Measurements from ENCODE around the gene SRP68. TPM values are rescaled to one million over a fixed set of nuclear protein-coding genes. Genes with fewer than 3 reads are reported as not detected.

Gene SRP68
- total RNA-seq, 4 donors from 2014 or later = 57.5 to 90.2 (median 64.2) TPM

DNA sequence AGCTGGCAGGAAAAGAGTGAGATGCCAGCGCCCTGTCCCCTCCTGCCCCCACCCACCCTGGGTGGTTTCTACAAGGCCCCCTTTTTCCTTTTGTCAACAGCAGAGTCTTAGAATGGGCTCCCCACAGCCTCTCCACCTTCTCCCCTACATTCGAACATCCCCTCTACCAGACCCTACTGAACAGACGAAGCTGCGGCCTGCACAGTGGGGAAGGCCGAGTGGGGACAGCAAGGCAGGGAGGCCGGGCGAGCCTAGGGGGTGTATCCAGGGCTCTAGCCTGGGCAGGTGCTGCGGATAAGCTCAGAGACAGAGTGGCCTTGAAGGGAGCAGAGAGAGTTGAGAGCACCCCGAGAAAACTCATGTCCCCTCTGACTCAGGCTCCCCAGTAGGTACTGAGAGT, 14.1 kb upstream of the SRP68 start:
- Histone ChIP-seq H3K27ac (no peak overlapping the region), H3K4me3 (no peak overlapping the region), H3K36me3 (peaks cover 90% of the 10 kb centered on the region), H3K9me3 (no peaks in the 10 kb centered on the region), H3K27me3 (no peaks in the 10 kb centered on the region), H3K4me1 (no peaks in the 10 kb centered on the region)
- DNase-seq (ENCODE audit: low spot score in 2 of 2) = no peak
- TF ChIP-seq POLR2A (IDR thresholded peaks at IDR 0.05) (no peak), POLR2AphosphoS5 (IDR thresholded peaks at IDR 0.05) (no peak), EP300 (IDR thresholded peaks at IDR 0.05) (no peak)
- TF ChIP-seq, protein P1, sequence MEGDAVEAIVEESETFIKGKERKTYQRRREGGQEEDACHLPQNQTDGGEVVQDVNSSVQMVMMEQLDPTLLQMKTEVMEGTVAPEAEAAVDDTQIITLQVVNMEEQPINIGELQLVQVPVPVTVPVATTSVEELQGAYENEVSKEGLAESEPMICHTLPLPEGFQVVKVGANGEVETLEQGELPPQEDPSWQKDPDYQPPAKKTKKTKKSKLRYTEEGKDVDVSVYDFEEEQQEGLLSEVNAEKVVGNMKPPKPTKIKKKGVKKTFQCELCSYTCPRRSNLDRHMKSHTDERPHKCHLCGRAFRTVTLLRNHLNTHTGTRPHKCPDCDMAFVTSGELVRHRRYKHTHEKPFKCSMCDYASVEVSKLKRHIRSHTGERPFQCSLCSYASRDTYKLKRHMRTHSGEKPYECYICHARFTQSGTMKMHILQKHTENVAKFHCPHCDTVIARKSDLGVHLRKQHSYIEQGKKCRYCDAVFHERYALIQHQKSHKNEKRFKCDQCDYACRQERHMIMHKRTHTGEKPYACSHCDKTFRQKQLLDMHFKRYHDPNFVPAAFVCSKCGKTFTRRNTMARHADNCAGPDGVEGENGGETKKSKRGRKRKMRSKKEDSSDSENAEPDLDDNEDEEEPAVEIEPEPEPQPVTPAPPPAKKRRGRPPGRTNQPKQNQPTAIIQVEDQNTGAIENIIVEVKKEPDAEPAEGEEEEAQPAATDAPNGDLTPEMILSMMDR (IDR thresholded peaks at IDR 0.05) = no peak
- 96% methylated on average over 9 of the region's 9 CpGs for WGBS

DNA sequence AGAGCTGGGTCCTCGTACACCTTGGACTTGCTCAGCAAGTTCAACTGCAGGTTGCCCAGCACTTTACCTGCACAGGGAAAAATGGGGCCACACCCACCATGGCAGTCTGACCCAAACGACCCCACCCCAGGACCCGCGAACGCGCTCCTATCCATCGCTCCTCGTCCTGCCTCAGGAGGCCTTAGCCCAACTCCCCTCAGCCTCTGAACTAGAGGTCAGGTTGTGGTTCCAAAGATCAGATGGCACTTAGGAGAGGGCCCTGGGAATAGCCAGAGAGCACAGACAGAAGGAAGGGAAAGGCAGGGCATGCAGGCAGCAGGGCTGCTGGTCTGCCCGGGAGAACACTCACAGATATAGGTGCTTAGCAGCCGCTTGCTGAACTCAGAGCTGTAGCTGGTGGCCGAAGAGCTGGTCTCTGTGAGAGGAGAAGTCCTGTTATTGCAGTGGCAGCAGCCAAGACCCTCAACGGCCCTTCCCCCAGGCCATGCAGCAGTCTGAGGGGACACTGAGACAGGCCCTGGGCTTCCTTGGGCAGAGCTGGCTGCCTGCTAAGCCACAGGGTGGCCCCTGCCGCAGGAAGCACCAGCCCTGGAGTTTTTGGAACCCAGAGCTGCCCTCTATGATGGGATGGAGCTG, 13.5 kb upstream of the SRP68 start:
- no peak overlapping the region for H3K27ac ChIP-seq
- H3K27me3 ChIP-seq = no peaks in the 10 kb centered on the region
- no peak for DNase-seq (ENCODE audit: low spot score in 2 of 2)
- no peaks in the 10 kb centered on the region for H3K9me3 ChIP-seq
- H3K4me1 ChIP-seq = no peaks in the 10 kb centered on the region
- H3K4me3 ChIP-seq = no peak overlapping the region
- WGBS = 92% methylated on average over 2 of the region's 13 CpGs
- TF ChIP-seq EP300 (IDR thresholded peaks at IDR 0.05) (no peak), POLR2A (IDR thresholded peaks at IDR 0.05) (no peak)
- peaks cover 86% of the 10 kb centered on the region for H3K36me3 ChIP-seq

DNA sequence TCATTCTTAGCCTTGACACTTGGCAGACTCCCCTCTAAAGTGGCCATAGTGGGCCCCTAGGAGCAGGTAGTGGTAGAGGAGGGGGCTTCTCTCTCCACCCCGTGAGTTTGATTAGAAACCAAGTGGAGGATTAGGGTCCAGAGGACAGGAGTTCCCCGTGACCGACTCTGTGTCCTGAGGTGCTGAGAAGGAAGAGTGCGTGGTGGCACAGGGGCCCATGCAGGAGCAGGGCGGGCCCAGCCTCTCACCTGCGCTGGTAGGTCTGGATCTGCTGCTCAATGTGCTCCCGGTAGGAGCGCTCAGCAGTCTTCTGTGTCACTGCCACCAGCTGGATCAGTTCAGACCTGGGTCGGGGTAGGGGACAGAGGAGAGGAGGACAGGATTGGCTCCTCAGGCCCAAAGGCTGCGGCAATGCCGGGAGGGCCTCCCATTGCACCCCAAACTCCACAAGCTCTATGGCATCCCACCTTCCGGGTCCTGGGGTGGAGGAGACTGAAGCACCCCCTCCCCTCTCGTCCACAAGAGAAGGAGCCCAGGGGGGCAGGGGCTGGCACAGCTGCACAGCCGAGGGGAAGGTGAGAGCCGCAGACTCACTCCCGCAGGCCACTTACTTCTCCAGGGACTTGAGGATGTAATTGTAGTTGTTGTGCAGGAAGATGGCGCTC, 12.9 kb upstream of the SRP68 start:
- WGBS = 84% methylated on average over 11 of the region's 17 CpGs
- no peak for DNase-seq (ENCODE audit: low spot score in 2 of 2)
- TF ChIP-seq POLR2AphosphoS5 (IDR thresholded peaks at IDR 0.05) (no peak), EP300 (IDR thresholded peaks at IDR 0.05) (no peak), POLR2A (IDR thresholded peaks at IDR 0.05) (no peak)
- TF ChIP-seq, protein P1 (IDR thresholded peaks at IDR 0.05) = no peak
- Histone ChIP-seq H3K36me3 (peaks cover 80% of the 10 kb centered on the region), H3K27ac (no peak overlapping the region), H3K9me3 (no peaks in the 10 kb centered on the region), H3K4me3 (no peak overlapping the region), H3K27me3 (no peaks in the 10 kb centered on the region), H3K4me1 (peaks cover 3% of the 10 kb centered on the region)

DNA sequence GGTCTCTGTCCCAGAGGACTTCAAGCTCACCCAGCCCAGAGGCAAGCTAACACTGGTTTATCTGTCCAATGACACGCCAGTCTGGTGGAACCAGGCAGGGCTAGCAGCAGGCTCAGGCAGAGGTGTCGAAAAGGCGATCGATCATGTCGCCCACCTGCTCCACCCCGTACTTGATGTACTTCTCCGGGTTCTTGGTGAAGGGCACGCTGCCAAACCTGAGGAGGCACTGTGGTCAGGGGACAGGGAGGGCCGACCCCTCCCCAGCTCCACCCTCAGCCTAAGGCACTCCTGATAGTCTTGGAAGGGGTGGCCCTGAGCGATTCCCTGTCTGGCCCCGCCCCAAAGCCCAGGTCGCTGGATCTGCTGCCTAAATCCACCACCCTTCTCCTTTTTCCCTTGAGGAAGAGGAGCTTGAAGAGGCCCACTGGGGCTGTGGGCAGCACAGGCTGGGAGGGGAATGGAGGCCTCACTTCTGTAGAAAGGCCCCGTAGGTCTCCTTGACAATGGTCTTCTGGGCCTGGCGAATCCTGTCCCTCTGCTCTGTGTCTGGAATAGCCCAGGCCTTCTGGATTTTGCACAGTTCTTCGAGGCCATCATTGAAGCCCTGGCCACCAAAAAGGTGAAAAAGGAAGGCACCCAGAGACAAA, 11.3 kb upstream of the SRP68 start:
- peaks cover 7% of the 10 kb centered on the region for H3K4me1 ChIP-seq
- WGBS = 76% methylated on average over 13 of the region's 15 CpGs
- H3K9me3 ChIP-seq = no peaks in the 10 kb centered on the region
- H3K27ac ChIP-seq = no peak overlapping the region
- TF ChIP-seq POLR2AphosphoS5 (IDR thresholded peaks at IDR 0.05) (no peak), POLR2A (IDR thresholded peaks at IDR 0.05) (no peak), EP300 (IDR thresholded peaks at IDR 0.05) (no peak)
- TF ChIP-seq, protein P1 (IDR thresholded peaks at IDR 0.05) = no peak
- H3K36me3 ChIP-seq = peaks cover 64% of the 10 kb centered on the region
- no peak for DNase-seq (ENCODE audit: low spot score in 2 of 2)
- peaks cover 11% of the 10 kb centered on the region for H3K27me3 ChIP-seq
- H3K4me3 ChIP-seq = no peak overlapping the region

DNA sequence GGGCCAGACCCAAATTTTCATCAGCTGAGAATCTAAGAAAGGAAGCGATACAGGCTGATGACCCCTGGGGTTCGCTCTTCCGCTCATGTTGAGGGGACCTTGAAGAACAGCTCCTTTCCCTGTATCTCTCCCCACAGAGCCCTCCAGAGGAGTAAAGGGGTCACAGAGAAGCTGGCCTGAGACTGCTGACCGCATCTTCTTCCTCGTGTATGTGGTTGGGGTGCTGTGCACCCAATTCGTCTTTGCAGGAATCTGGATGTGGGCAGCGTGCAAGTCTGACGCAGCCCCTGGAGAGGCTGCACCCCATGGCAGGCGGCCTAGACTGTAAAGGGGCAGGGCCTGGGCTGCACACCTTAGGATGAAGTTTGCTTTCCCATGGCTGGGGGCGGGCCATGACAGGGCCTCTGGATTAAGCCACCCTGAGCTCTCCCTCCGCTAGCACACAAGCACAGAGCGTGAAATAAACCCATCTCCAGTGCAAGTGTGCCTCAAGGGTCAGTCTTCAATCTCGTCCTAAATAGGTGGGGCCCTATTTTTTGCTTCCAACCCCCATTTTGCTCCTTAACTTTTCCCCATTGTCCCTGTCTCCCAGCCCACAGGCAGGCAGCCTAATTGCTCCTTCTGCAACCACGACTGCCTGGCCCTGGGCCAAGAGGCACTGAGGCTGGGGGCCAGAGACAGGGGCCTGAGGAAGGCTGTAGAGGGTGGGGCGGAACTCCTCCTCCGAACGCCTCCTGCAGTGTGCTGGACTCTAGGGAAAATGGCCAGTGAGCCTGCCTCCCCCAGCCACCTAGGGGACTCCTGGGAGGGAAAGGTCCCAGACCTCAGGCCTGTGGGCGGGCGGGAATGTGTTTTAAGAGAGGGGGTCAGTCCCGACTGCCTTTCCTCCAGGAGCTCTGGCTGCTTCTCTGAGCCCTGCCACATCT, 10.3 kb upstream of the SRP68 start:
- TF ChIP-seq EP300 (IDR thresholded peaks at IDR 0.05) = no peak
- no peak for TF ChIP-seq POLR2AphosphoS5 (IDR thresholded peaks at IDR 0.05)
- TF ChIP-seq, protein P1 (IDR thresholded peaks at IDR 0.05) = no peak
- TF ChIP-seq POLR2A (IDR thresholded peaks at IDR 0.05) = no peak
- no peak overlapping the region for H3K4me3 ChIP-seq
- peaks cover 54% of the 10 kb centered on the region for H3K36me3 ChIP-seq
- H3K9me3 ChIP-seq = no peaks in the 10 kb centered on the region
- no peak overlapping the region for H3K27ac ChIP-seq
- H3K4me1 ChIP-seq = peaks cover 7% of the 10 kb centered on the region
- DNase-seq (ENCODE audit: low spot score in 2 of 2) = no peak
- 78% methylated on average over 15 of the region's 20 CpGs for WGBS
- peaks cover 22% of the 10 kb centered on the region for H3K27me3 ChIP-seq

Data from suprapubic skin (tissue), 4 donors.